HFF-Myc (cell line): ENCODE data around the gene PSMA4.
"Not testable (repeated sequence)": the region's sequence is repeated elsewhere in the genome, so short reads cannot be mapped to it uniquely, and the experiment has no call there.

ENCODE experiments used
- DNase-seq: peaks from one replicate; pipeline ENCODE4 v3.0.0-alpha.2; 2011; ENCODE audit warnings: low read depth; ENCODE audit errors: extremely low read depth
- H3K4me3 ChIP-seq: replicated peaks from 2 replicates; pipeline ENCODE4 v1.5.1; 2011; ENCODE audit warnings: low read depth, mild to moderate bottlenecking, control low read depth, low read length
- CTCF ChIP-seq: IDR thresholded peaks from 2 replicates; pipeline ENCODE4 v1.5.1; 2012; ENCODE audit warnings: mild to moderate bottlenecking, low read depth, low read length, control low read depth; ENCODE audit errors: missing control alignments

Gene PSMA4

GRCh38 chr15:78537266-78537905 lies 2.9 kb upstream of the PSMA4 start:
- no peak overlapping the region for H3K4me3 ChIP-seq
- no peak for TF ChIP-seq CTCF
- no peak for DNase-seq

DNA sequence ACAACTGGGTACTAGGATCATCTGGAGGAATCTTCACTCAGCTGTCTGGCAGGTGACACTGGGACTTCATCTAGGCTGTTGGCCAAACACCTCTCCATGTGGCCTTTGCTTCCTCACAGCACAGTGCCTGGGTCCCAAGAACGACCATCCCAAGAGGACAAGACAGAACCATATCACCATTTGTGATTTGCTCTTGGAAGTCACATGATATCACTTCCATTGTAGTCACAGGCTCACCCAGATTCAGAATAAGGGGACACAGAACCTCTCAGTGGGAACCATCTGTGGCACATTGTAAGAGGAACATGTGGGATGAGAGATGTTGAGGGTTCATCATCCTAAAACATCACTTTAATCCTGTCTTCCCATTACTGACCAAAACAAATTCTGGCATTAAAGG lies 1.9 kb upstream of the PSMA4 start:
- no peak overlapping the region for H3K4me3 ChIP-seq
- TF ChIP-seq CTCF, result no peak
- DNase-seq, result no peak

GRCh38 chr15:78539464-78540140 lies 642 bp upstream of the PSMA4 start:
- DNase-seq, result not testable (repeated sequence)
- peak overlapping the region; percentile 91 for H3K4me3 ChIP-seq

- DNase-seq, result no peak
- TF ChIP-seq CTCF, result no peak
- peak overlapping the region; percentile 91 for H3K4me3 ChIP-seq
Measured at GRCh38 chr15:78540871-78541743, 863 bp downstream of the PSMA4 start.

GRCh38 chr15:78541744-78542034 lies 1.4 kb downstream of the PSMA4 start:
- peak overlapping the region; percentile 91 for H3K4me3 ChIP-seq
- DNase-seq, result no peak
- TF ChIP-seq CTCF, result no peak

- no peak for DNase-seq
Measured at GRCh38 chr15:78542647-78543046, 2.4 kb downstream of the PSMA4 start.

More at GRCh38 chr15:78542647-78543046, 2.4 kb downstream of the PSMA4 start:
- no peak for TF ChIP-seq CTCF
- no peak overlapping the region for H3K4me3 ChIP-seq
